ENCODE data around the gene AP1S1. TPM values are rescaled to one million over a fixed set of nuclear protein-coding genes. Genes with fewer than 3 reads are reported as not detected.

Gene AP1S1
- total and polyA plus RNA-seq, 2 of the 13 experiments (the other 11 are each of a cell fraction or from before 2014, with no cell fraction given): 57.5 to 68.1 TPM

- TF ChIP-seq ZFP41 (CRISPR knock-in tag; IDR thresholded peaks at IDR 0.05; ENCODE audit: borderline replicate concordance) (no peak), ZNF597 (CRISPR knock-in tag; IDR thresholded peaks at IDR 0.05) (no peak), MED1 (CRISPR knock-in tag; IDR thresholded peaks at IDR 0.05) (peak; percentile 25), ZNF589 (CRISPR knock-in tag; conservative IDR thresholded peaks at IDR 0.05) (no peak), HOXA7 (CRISPR knock-in tag; IDR thresholded peaks at IDR 0.05) (no peak), ZNF660 (CRISPR knock-in tag; IDR thresholded peaks at IDR 0.05; ENCODE audit: borderline replicate concordance, low read depth) (no peak), ZNF274 (CRISPR knock-in tag; IDR thresholded peaks at IDR 0.05) (no peak), ZNF7 (CRISPR knock-in tag; IDR thresholded peaks at IDR 0.05) (no peak), ZNF260 (CRISPR knock-in tag; IDR thresholded peaks at IDR 0.05; ENCODE audit: borderline replicate concordance, low read depth) (no peak), MAFG (CRISPR knock-in tag; IDR thresholded peaks at IDR 0.05) (no peak), ZNF33B (CRISPR knock-in tag; IDR thresholded peaks at IDR 0.05) (no peak), THYN1 (CRISPR knock-in tag; IDR thresholded peaks at IDR 0.05; ENCODE audit: borderline replicate concordance, low read depth) (no peak), IKZF5 (CRISPR knock-in tag; IDR thresholded peaks at IDR 0.05) (no peak), MAFF (IDR thresholded peaks at IDR 0.05; ENCODE audit: low read depth, low read length) (no peak)
- TF ChIP-seq, protein P1, sequence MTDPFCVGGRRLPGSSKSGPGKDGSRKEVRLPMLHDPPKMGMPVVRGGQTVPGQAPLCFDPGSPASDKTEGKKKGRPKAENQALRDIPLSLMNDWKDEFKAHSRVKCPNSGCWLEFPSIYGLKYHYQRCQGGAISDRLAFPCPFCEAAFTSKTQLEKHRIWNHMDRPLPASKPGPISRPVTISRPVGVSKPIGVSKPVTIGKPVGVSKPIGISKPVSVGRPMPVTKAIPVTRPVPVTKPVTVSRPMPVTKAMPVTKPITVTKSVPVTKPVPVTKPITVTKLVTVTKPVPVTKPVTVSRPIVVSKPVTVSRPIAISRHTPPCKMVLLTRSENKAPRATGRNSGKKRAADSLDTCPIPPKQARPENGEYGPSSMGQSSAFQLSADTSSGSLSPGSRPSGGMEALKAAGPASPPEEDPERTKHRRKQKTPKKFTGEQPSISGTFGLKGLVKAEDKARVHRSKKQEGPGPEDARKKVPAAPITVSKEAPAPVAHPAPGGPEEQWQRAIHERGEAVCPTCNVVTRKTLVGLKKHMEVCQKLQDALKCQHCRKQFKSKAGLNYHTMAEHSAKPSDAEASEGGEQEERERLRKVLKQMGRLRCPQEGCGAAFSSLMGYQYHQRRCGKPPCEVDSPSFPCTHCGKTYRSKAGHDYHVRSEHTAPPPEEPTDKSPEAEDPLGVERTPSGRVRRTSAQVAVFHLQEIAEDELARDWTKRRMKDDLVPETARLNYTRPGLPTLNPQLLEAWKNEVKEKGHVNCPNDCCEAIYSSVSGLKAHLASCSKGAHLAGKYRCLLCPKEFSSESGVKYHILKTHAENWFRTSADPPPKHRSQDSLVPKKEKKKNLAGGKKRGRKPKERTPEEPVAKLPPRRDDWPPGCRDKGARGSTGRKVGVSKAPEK (CRISPR knock-in tag; IDR thresholded peaks at IDR 0.05; ENCODE audit: borderline replicate concordance): no peak
- TF ChIP-seq, protein P2, sequence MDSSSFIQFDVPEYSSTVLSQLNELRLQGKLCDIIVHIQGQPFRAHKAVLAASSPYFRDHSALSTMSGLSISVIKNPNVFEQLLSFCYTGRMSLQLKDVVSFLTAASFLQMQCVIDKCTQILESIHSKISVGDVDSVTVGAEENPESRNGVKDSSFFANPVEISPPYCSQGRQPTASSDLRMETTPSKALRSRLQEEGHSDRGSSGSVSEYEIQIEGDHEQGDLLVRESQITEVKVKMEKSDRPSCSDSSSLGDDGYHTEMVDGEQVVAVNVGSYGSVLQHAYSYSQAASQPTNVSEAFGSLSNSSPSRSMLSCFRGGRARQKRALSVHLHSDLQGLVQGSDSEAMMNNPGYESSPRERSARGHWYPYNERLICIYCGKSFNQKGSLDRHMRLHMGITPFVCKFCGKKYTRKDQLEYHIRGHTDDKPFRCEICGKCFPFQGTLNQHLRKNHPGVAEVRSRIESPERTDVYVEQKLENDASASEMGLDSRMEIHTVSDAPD (CRISPR knock-in tag; IDR thresholded peaks at IDR 0.05): no peak
- TF ChIP-seq, protein P3, sequence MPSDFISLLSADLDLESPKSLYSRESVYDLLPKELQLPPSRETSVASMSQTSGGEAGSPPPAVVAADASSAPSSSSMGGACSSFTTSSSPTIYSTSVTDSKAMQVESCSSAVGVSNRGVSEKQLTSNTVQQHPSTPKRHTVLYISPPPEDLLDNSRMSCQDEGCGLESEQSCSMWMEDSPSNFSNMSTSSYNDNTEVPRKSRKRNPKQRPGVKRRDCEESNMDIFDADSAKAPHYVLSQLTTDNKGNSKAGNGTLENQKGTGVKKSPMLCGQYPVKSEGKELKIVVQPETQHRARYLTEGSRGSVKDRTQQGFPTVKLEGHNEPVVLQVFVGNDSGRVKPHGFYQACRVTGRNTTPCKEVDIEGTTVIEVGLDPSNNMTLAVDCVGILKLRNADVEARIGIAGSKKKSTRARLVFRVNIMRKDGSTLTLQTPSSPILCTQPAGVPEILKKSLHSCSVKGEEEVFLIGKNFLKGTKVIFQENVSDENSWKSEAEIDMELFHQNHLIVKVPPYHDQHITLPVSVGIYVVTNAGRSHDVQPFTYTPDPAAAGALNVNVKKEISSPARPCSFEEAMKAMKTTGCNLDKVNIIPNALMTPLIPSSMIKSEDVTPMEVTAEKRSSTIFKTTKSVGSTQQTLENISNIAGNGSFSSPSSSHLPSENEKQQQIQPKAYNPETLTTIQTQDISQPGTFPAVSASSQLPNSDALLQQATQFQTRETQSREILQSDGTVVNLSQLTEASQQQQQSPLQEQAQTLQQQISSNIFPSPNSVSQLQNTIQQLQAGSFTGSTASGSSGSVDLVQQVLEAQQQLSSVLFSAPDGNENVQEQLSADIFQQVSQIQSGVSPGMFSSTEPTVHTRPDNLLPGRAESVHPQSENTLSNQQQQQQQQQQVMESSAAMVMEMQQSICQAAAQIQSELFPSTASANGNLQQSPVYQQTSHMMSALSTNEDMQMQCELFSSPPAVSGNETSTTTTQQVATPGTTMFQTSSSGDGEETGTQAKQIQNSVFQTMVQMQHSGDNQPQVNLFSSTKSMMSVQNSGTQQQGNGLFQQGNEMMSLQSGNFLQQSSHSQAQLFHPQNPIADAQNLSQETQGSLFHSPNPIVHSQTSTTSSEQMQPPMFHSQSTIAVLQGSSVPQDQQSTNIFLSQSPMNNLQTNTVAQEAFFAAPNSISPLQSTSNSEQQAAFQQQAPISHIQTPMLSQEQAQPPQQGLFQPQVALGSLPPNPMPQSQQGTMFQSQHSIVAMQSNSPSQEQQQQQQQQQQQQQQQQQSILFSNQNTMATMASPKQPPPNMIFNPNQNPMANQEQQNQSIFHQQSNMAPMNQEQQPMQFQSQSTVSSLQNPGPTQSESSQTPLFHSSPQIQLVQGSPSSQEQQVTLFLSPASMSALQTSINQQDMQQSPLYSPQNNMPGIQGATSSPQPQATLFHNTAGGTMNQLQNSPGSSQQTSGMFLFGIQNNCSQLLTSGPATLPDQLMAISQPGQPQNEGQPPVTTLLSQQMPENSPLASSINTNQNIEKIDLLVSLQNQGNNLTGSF (CRISPR knock-in tag; IDR thresholded peaks at IDR 0.05): no peak
These were observed 26.0 kb upstream of the AP1S1 start (continued) for GRCh38 chr7:101128040-101128834.

Measured in HepG2 (cell line).